ENCODE data around the gene AAMP.
A peak's percentile ranks its signal among the peaks of the same experiment; 100 is the strongest.

The AAMP gene

GRCh38 chr2:218234521-218234920 is 35.4 kb downstream of the AAMP start:
- no peak overlapping the region for H3K4me3 ChIP-seq (ENCODE audit: low read depth, low read length)
- in situ Hi-C loops (cut with HindIII; ENCODE audit: low sequenced_read_pairs) = no loop called here
- TF ChIP-seq, protein P1, sequence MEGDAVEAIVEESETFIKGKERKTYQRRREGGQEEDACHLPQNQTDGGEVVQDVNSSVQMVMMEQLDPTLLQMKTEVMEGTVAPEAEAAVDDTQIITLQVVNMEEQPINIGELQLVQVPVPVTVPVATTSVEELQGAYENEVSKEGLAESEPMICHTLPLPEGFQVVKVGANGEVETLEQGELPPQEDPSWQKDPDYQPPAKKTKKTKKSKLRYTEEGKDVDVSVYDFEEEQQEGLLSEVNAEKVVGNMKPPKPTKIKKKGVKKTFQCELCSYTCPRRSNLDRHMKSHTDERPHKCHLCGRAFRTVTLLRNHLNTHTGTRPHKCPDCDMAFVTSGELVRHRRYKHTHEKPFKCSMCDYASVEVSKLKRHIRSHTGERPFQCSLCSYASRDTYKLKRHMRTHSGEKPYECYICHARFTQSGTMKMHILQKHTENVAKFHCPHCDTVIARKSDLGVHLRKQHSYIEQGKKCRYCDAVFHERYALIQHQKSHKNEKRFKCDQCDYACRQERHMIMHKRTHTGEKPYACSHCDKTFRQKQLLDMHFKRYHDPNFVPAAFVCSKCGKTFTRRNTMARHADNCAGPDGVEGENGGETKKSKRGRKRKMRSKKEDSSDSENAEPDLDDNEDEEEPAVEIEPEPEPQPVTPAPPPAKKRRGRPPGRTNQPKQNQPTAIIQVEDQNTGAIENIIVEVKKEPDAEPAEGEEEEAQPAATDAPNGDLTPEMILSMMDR (IDR thresholded peaks at IDR 0.05; ENCODE audit: low read depth, low read length, missing control alignments) = no peak
- DNase-seq (ENCODE audit: low read depth) = no peak

DNA sequence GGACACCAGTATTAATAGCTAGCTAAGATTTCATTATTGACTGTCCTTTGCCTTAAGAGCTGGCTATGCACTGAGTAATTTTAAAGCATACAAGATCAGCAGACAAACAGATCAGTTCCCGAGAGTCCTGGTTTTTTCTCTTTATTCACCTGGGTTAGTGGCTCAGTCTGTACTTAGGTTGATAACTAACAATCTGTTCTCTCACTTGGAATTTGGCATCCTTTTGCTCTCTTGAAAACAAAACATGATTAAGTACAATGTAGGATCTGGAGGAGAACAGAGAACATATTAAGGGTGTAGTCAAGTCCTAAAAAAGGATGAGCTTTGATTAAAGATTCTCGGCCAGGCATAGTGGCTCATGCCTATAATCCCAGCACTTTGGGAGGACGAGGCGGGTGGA is 36.4 kb downstream of the AAMP start:
- no peak overlapping the region for H3K4me3 ChIP-seq (ENCODE audit: low read depth, low read length)
- DNase-seq (ENCODE audit: low read depth) = no peak
- TF ChIP-seq, protein P1 (IDR thresholded peaks at IDR 0.05; ENCODE audit: low read depth, low read length, missing control alignments) = no peak
- in situ Hi-C loops (cut with HindIII; ENCODE audit: low sequenced_read_pairs) = no loop called here

GRCh38 chr2:218230882-218231281 is 39.1 kb downstream of the AAMP start:
- TF ChIP-seq, protein P1 (IDR thresholded peaks at IDR 0.05; ENCODE audit: low read depth, low read length, missing control alignments) = no peak
- DNase-seq (ENCODE audit: low read depth) = no peak
- H3K4me3 ChIP-seq (ENCODE audit: low read depth, low read length) = no peak overlapping the region
- in situ Hi-C loops (cut with HindIII; ENCODE audit: low sequenced_read_pairs) = no loop called here

DNA sequence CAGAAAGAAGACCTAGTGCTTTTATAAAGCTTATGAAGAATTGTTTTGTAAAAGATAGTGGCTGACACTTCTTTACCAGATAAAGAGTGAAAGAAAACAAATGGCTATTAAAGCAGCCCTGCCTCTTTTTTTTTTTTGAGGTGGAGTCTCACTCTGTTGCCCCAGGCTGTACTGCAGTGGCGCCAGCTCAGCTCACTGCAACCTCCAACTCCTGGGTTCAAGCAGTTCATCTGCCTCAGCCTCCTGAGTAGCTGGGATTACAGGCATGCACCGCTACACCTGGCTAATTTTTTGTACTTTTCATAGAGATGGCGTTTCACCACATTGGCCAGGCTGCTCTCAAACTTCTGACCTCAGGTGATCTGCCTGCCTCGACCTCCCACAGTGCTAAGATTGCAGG is 40.1 kb downstream of the AAMP start:
- in situ Hi-C loops (cut with HindIII; ENCODE audit: low sequenced_read_pairs) = no loop called here

GRCh38 chr2:218229239-218229638 is 40.7 kb downstream of the AAMP start:
- TF ChIP-seq, protein P1 (IDR thresholded peaks at IDR 0.05; ENCODE audit: low read depth, low read length, missing control alignments) = no peak
- H3K4me3 ChIP-seq (ENCODE audit: low read depth, low read length) = no peak overlapping the region
- in situ Hi-C loops (cut with HindIII; ENCODE audit: low sequenced_read_pairs) = no loop called here
- DNase-seq (ENCODE audit: low read depth) = peak; percentile 54

More for the DNA sequence above, 40.1 kb downstream of the AAMP start:
- no peak for DNase-seq (ENCODE audit: low read depth)
- TF ChIP-seq, protein P1 (IDR thresholded peaks at IDR 0.05; ENCODE audit: low read depth, low read length, missing control alignments) = no peak
- no peak overlapping the region for H3K4me3 ChIP-seq (ENCODE audit: low read depth, low read length)

DNA sequence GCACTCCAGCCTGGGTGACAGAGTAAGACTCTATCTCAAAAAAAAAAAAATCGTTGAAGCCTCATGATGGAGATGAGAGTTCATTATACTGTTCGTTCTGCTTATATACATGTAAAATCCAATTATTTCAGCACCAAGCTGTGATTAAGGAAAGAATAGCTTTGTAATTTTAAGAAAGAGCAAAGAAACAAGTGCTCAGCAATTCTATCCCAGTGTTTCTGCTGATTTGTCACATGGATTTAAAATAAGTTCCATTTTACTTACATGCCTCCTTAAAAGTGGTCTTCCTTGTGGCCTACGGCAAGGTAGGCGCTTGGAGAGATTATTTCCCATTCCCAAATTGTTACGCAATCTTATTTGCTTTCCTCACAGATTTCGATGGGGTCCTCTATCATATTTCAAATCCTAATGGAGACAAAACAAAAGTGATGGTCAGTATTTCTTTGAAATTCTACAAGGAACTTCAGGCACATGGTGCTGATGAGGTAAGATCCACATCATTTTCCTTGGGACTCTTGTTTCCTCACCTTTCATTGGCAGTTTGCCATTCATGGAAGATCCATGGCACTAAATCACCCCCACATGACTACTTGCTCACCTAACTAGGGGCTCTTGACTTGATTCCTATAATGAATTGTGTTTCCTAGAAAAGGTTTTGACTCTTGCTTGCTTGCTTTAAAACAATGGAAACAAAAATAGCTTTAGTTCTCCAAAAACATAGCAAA is 41.4 kb downstream of the AAMP start:
- H3K4me3 ChIP-seq (ENCODE audit: low read depth, low read length) = no peak overlapping the region
- DNase-seq (ENCODE audit: low read depth) = no peak
- in situ Hi-C loops (cut with HindIII; ENCODE audit: low sequenced_read_pairs) = no loop called here
- TF ChIP-seq, protein P1 (IDR thresholded peaks at IDR 0.05; ENCODE audit: low read depth, low read length, missing control alignments) = no peak

Data from astrocyte of the cerebellum (primary cell).